Osteoblast (primary cell): ENCODE measurements around the gene FAM149A. TPM values are rescaled to one million over a fixed set of nuclear protein-coding genes. Genes with fewer than 3 reads are reported as not detected.

Source experiments
- DNase-seq: peaks from one replicate; pipeline ENCODE4 v3.0.0; 2011; ENCODE audit warnings: low spot score, mixed read lengths; ENCODE audit not compliant: insufficient read length; ENCODE audit errors: missing footprints
- H2AFZ ChIP-seq: 2 replicates; pipeline ENCODE4 v1.6.0; 2011; ENCODE audit warnings: mild to moderate bottlenecking, low read length
- H3K27ac ChIP-seq: 2 replicates; pipeline ENCODE4 v1.5.1; 2011; ENCODE audit warnings: mild to moderate bottlenecking, low read depth, low read length, moderate library complexity
- H3K27me3 ChIP-seq: 2 replicates; pipeline ENCODE4 v1.6.0; 2012; ENCODE audit warnings: mild to moderate bottlenecking, control low read depth, inconsistent platforms, low read length, moderate library complexity; ENCODE audit not compliant: insufficient read depth
- H3K36me3 ChIP-seq: 2 replicates; pipeline ENCODE4 v1.5.1; 2011; ENCODE audit warnings: mild to moderate bottlenecking, low read length, control low read depth, moderate library complexity; ENCODE audit not compliant: insufficient read depth
- H3K4me1 ChIP-seq: 2 replicates; pipeline ENCODE4 v1.5.1; 2011; ENCODE audit warnings: mild to moderate bottlenecking, low read length, control low read depth, moderate library complexity; ENCODE audit not compliant: insufficient read depth
- H3K4me2 ChIP-seq: 2 replicates; pipeline ENCODE4 v1.6.0; 2011; ENCODE audit warnings: mild to moderate bottlenecking, low read length; ENCODE audit not compliant: insufficient read depth
- H3K4me3 ChIP-seq: fragments of 200-600 bp; sonication (generic); 3 replicates; pipeline ENCODE4 v1.5.1; 2012; ENCODE audit warnings: mild to moderate bottlenecking, low read length, inconsistent platforms; ENCODE audit not compliant: insufficient read depth
- H3K79me2 ChIP-seq: 2 replicates; pipeline ENCODE4 v1.6.0; 2012; ENCODE audit warnings: mild to moderate bottlenecking, low read length, control low read depth, inconsistent platforms; ENCODE audit not compliant: insufficient read depth
- H3K9me3 ChIP-seq: 2 replicates; pipeline ENCODE4 v1.5.1; 2011; ENCODE audit warnings: low read depth, low read length, control low read depth
- H4K20me1 ChIP-seq: 2 replicates; pipeline ENCODE4 v1.6.0; 2012; ENCODE audit warnings: mild to moderate bottlenecking, low read length, control low read depth; ENCODE audit not compliant: insufficient read depth
- CTCF ChIP-seq: IDR thresholded peaks from 2 replicates; pipeline ENCODE4 v1.5.1; 2011; ENCODE audit warnings: mild to moderate bottlenecking, low read depth, low read length, moderate library complexity; ENCODE audit errors: extremely low read depth
- total RNA-seq: library from RNA; depleted of rRNA; stranded (reverse); fragments of >200 nt; gene quantifications from 2 replicates; pipeline ENCODE4 v1.2.3, GENCODE V29; 2012

The FAM149A gene
- total RNA-seq, 1 donor: 3.3 TPM

GRCh38 chr4:186095406-186095805 lies 9.1 kb upstream of the FAM149A start:
- peaks cover 13% of the 10 kb centered on the region for H3K27me3 ChIP-seq
- no peaks in the 10 kb centered on the region for H3K79me2 ChIP-seq
- no peak overlapping the region for H3K4me3 ChIP-seq
- H3K4me1 ChIP-seq: no peaks in the 10 kb centered on the region
- no peak overlapping the region for H3K27ac ChIP-seq
- H3K4me2 ChIP-seq: no peak overlapping the region
- no peaks in the 10 kb centered on the region for H4K20me1 ChIP-seq
- H3K36me3 ChIP-seq: no peaks in the 10 kb centered on the region
- H3K9me3 ChIP-seq: no peaks in the 10 kb centered on the region
- H2AFZ ChIP-seq: no peak overlapping the region
- no peak for TF ChIP-seq CTCF
- no peak for DNase-seq

DNA sequence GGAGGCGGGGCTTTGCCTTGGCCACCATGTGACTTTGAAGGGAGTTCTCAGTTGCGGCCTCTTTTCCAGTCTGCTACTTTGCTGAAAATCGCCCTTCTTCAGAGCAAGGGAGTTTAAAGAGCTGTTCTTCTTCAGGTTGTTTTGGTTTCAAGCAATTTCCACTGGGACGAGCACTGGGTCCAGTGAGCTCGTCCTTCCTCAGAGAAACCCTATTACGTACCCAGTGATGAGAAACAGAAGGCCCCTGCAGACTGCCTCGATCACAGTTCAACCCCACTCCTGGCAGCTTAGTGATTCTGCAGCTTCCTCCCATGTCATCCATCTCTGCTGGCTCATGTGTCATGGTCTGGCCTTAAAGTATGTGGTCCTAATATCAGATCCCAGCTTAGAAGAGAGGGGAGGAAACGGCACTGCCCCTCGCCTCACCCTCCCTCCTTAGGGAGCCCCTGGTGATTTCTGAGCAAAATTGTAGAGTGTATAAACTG lies 7.8 kb upstream of the FAM149A start:
- H3K36me3 ChIP-seq: no peaks in the 10 kb centered on the region
- H2AFZ ChIP-seq: no peak overlapping the region
- no peaks in the 10 kb centered on the region for H3K9me3 ChIP-seq
- H3K27me3 ChIP-seq: peaks cover 13% of the 10 kb centered on the region
- H3K4me2 ChIP-seq: no peak overlapping the region
- no peak for TF ChIP-seq CTCF
- no peaks in the 10 kb centered on the region for H3K79me2 ChIP-seq
- H3K4me1 ChIP-seq: no peaks in the 10 kb centered on the region
- no peak for DNase-seq
- no peaks in the 10 kb centered on the region for H4K20me1 ChIP-seq
- no peak overlapping the region for H3K27ac ChIP-seq
- no peak overlapping the region for H3K4me3 ChIP-seq

DNA sequence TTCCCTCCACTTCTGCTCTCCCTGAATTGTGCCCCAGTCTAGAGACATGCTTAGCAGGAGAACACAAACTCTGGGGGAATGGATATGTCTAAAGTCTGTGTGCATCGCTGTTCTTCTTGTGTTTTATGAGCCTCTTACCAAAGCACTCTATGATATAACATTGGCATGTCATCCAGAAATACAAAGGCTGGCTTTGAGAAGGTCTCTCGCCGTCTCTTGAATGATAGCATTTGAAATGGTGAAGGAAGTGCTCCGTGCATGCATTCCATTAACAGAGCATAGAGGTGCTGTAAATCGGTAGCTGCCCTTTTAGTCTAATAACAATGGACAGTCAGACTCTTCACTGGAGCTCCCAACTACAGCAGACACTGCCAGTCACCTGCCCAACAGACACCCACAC lies 7.1 kb upstream of the FAM149A start:
- Histone ChIP-seq H3K4me1 (no peaks in the 10 kb centered on the region), H3K79me2 (no peaks in the 10 kb centered on the region), H4K20me1 (no peaks in the 10 kb centered on the region), H3K27me3 (peaks cover 13% of the 10 kb centered on the region), H3K27ac (no peak overlapping the region), H2AFZ (no peak overlapping the region), H3K36me3 (no peaks in the 10 kb centered on the region), H3K4me2 (no peak overlapping the region), H3K9me3 (no peaks in the 10 kb centered on the region), H3K4me3 (no peak overlapping the region)
- no peak for TF ChIP-seq CTCF
- no peak for DNase-seq

- no peak overlapping the region for H3K27ac ChIP-seq
- H3K36me3 ChIP-seq: no peaks in the 10 kb centered on the region
- H4K20me1 ChIP-seq: no peaks in the 10 kb centered on the region
- peaks cover 34% of the 10 kb centered on the region for H3K27me3 ChIP-seq
- no peaks in the 10 kb centered on the region for H3K79me2 ChIP-seq
- no peak for DNase-seq
- no peaks in the 10 kb centered on the region for H3K4me1 ChIP-seq
- no peak overlapping the region for H2AFZ ChIP-seq
- TF ChIP-seq CTCF: no peak
- no peaks in the 10 kb centered on the region for H3K9me3 ChIP-seq
- no peak overlapping the region for H3K4me2 ChIP-seq
- H3K4me3 ChIP-seq: no peak overlapping the region
These were observed 1.6 kb upstream of the FAM149A start for GRCh38 chr4:186102931-186103330.
